NCI-H1694 treated with DMSO at 0.1 percent for 48 hours (cell line): ENCODE results near the gene THYN1.
"Not testable (repeated sequence)": the region's sequence is repeated elsewhere in the genome, so short reads cannot be mapped to it uniquely, and the experiment has no call there.

ENCODE experiments used
- DNase-seq: peaks from one replicate; lab custom pipeline; 2025; lab: John Stamatoyannopoulos, UW

THYN1 gene

DNA sequence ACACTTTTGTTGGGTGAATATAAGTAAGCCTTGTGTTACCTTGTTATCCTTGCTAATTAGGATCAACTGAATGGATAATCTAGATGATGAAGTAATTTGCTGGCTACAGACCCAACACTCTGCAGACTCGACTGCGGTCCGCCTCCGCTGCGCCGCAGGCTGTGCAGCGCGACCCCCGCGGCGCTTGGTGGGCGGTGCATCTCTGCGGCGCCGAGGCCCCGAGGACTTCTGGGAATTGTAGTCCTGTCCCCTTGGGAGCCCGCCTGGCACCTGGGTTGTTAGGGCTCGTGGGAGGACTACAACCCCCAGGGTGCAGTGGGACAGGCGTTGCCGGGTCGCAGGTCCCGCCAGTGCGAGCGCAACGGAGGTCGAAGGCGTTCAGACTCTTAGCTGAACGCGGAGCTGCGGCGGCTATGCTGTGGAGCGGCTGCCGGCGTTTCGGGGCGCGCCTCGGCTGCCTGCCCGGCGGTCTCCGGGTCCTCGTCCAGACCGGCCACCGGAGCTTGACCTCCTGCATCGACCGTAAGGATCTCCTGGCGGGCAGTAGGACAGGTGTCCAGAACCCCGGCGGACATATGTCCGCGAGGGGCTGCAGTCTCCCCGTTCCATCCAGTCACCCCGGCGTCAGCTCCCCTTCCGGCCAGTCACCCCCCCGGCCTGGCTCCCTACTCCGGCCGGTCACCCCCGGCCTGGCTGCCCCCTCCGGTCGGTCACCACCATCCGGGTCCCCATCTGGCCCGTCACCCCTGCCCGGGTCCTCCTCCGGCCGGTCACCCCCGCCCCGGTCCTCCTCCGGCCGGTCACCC is at the start of gene THYN1, which contains the start of gene ACAD8:
Gene THYN1 (minus strand): TSS at position 165 of the 806 bp plus-strand sequence. CDS start 470 bp downstream, outside the sequence.
Gene ACAD8 (plus strand): TSS at position 381 of the 806 bp plus-strand sequence. CDS start 33 bp downstream, at position 414.
- peak; percentile 80 for DNase-seq

DNA sequence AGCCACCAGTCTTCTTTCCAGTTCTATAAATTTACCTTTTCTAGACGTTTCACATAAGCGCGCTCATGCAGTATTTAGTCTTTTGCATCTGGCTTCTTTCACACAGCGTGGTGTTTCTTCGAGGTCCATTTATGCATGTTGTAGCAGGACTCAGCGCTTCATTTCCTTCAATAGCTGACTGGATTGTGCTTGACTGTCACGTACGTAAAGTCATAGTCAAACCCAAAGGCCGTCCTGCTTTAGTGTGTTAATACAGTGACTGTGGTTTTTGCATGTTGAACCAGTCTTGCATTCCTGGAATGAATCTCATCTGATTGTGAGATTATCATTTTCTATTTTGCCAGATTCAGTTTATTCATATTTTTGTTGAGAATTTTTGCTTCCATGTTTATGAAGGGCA is 41.5 kb upstream of the THYN1 start:
- DNase-seq: no peak

DNA sequence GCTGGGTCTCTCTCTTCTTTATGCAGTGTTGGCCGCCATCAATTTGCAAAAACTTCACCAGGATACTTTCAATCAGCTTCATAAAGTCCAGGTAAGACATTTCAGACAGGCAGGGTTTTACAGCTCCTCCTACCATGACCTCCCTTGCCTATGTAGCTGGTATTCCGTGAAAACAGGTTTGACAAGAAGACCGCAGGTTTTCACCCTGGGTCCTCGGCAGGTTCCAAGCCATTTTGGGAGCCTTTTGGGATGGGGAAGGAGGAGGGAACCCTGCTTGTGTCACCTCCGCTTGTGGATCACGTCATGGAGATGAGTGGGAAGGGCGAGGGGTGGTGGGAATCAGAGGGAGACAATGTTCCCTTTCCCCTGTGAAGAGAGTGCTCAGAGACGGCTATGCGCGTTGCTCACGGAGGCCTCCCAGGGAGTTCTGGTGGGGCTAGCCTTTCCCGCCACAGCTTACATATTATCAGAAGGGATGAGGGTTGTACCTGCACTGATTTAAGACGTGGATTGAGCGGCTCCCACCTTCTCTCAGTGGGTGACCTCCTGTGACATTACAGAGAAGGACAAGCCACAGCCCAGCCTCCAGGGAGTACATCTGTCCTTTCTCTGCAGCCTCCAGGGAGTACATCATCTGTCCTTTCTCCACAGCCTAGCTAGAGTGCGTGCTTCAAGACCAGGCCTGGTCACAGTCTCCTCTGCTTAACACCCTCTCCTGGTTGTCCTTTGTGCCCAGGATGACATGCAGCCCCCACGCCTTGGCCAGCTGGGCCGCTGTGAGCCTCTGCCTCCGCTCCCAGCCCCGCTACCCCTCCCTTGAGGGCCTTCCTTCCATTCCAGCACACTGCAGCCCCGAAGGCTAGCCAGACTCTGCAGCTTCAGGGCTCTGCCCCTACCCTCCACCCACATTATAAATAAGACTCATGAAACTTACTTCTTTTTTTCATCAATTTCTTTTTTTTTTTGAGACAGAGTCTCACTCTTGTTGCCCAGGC is 40.3 kb upstream of the THYN1 start:
- DNase-seq: no peak

- no peak for DNase-seq
These were observed 39.5 kb upstream of the THYN1 start for GRCh38 chr11:134292661-134293060.

DNA sequence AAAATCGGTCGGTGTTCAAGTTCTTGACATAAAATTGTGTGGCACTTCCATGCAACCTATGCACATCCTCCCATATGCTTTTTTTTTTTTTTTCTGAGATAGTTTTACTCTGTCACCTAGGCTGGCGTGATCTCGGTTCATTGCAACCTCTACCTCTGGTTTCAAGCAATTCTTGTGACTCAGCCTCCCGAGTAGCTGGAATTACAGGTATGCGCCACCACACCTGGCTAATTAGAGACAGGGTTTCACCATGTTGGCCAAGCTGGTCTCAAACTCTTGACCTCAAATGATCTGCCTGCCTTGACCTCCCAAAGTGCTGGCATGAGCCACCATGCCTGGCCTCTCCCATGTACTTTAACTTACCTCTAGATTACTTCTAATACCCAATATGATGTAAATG is 38.0 kb upstream of the THYN1 start:
- no peak for DNase-seq

DNA sequence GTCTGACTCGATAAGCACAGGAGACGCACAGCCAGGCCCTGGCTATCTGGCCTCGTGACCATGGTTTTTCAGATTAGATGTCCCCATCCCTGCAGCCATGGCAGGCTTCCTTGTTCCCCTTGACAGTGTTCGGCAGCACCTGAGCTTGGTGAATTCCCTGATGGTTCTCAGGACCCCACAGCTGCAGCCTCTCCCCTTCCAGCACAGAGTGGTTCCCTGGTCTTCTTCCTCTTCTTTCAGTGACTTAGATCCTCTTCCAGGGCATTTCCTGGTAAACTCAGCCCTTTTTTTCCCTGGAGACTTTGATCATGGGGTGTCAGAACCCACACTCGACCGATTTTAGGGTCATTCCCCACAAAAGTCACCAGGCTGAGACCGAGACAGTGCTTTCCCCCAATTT is 37.5 kb upstream of the THYN1 start:
- no peak for DNase-seq

DNA sequence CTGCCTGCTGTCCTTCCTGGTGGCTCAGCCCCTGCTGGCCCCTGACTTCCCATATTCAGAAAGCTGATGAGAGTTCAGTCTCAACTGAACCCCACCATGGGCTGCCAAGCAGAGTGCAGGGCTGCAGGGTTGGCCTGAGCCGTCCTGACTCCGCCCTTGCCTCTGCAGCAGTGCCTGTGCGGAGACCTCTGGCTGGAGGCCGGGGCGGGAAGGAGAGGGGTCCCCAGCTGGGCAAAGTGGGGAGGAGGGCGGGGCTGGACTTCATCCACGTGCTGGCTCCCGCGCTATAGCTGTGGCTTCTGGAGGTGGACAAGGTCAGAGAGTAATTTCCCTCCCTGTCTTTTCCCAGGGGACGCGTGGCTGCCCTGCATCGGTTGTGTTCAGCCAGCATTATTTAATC is 36.6 kb upstream of the THYN1 start:
- DNase-seq: no peak

- no peak for DNase-seq
These were observed 36.0 kb upstream of the THYN1 start for GRCh38 chr11:134289167-134289566.

DNA sequence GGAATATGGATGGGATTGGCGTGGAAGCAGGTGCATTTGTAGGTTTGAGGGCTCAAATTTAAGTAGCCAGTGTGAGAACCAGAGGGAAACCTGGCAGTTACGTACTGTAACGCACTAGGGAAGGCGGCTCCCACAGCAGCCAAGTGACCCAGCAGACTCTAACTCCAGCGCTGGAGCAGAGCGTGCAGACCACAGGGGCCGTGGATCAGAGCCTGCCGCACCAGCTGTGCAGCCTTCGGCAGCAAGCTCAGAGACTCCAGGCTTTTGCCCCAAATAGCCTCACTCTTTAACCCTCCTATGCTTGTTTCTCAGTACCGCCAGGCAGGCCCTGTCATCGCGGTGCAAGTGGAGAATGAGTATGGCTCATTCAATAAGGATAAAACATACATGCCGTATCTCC is 35.3 kb upstream of the THYN1 start:
- no peak for DNase-seq

GRCh38 chr11:134287561-134287960 is 34.4 kb upstream of the THYN1 start:
- no peak for DNase-seq

- DNase-seq: not testable (repeated sequence)
These were observed 31.2 kb upstream of the THYN1 start for GRCh38 chr11:134284349-134284748.

DNA sequence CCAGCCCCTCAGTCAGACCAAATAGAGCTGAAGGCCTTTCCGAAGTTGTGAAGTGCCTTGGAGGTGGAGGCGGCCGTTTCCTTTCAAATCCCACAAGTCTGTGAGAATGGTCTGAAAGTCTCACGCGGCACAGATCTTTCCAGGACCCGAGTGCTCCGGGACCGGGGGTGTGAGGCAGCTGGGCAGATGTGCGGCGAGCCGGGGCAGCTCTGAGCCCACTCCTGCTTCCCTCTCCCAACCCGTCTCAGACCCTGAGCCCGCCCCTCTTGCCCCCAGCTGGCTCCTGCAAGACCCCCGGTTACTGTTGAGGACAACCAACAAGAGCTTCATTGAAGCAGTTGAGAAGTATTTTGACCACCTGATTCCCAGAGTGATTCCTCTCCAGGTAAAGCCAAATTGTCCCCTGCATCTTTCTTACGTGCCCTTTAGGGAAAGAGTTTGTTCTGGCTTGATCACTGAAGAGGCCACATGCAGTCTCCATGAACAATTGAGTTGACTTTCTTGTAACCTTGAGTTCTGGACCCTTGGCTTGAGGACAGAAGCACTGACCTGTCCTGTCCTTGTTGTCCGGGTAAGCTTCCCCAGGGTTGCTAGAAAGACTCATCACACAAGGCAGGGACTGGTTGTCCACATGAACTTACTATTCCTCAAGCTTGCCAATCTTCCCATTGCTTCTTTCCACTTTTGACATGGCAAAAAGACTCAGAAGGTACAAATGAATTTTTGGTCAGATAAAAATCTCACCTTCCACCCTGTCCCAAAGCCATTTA is 30.5 kb upstream of the THYN1 start:
- no peak for DNase-seq

DNA sequence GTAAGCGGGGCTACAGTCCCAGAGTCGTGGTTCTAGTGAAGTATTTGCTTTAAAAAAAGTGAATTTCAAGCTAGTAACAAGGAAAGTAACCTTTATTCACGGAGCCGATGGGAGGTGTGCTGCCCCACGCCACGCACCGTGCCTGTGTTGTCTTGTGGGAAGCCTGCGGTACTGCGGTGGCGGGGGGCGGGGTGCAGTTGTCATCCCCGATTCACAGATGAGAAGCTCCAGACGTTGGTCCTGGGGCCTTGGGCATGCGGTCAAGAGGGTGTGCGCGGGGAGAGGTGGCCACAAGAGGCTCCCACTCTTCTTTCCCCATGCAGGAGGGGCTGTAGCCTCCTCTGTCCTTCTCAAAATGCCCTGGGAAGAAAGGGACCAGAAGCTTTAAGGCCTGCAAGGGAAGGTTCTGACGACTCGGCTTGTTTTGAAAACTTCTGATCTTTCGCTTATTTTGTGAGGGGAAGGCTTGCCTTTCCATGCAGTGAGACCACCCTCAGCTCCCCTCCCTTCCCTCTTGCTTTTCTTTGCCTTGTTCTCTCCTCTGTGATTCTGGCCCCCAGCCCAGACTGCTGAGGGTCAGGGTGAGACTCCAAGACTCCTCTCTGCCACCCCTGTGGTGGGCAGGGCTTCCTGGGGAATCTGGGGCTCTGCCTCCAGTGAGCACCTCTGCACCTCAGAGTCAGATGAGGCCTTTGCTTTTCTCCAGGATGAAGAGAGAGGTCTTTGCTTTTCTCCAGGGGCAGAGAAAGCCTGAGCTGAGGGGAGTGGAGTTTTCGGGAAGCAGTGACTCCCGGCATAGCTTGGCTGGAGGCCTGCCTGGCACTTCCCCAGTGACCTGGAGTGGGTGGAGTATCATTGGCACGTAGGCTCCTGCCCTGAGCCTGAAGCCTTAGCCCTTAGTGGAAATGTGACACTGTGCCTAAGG is 29.2 kb upstream of the THYN1 start:
- DNase-seq: no peak

- not testable (repeated sequence) for DNase-seq
These were observed 28.5 kb upstream of the THYN1 start for GRCh38 chr11:134281635-134282034.

DNA sequence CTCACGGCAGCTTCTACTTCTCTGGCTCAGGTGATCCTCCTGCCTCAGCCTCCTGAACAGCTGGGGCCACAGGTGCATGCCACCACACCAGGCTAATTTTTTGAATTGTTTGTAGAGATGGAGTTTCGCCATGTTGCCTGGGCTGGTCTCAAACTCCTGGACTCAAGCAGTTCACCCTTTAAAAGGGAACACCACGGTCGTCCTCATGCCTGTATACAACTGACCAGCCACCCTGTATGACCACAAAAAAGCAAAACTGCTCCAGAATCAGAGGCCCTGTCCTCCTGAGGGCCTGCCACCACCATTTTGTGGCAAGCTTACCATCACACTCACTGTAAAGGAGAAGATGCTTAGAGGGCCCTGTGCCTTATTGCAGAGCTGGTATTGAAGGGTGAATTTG is 25.2 kb upstream of the THYN1 start:
- DNase-seq: no peak

GRCh38 chr11:134277183-134278001 is 24.2 kb upstream of the THYN1 start:
- DNase-seq: no peak

DNA sequence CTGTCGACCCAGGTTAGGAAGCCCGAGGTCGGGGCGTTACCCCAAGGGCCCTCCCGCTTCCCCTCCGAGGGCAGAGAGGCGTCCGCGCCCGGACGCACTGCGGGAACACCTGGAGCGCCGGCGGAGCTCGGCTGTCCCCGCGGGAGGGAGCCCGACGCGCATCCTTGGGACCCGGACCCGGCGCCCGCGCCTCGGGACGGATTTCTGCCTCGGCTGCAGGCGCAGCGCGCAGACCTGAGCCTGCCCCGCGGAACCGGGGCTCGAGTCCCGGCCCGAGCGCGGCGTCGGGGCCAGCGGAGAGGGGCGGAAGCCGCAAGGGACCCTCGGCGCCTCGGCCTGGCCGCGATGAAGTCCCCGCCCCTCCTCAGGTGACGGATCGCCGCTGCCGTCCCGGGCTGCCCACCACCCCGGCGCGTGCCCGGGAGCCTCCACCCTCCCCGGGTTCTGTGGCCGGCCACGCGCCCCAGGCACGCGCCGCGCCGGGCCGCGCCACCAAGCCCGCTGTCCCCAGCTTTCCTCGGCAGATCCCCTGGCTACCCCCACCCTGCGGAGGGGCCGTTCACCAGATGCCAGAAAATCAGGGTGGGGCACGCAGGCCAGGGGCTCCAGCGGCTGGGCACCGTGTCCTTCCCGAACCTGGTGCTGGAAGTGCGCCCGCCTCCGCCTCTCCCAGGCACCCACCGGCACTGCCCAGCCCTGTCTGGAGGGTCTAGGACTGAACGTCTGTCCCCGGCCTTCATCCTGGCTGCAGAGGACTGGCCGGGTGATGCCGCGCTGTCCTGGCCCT is 23.4 kb upstream of the THYN1 start:
- DNase-seq: no peak

GRCh38 chr11:134275534-134276395 is 22.6 kb upstream of the THYN1 start, which contains the start of gene GLB1L3:
GLB1L3 (plus strand) TSS chr11:134276379; CDS start chr11:134276741, 362 bp downstream.
- DNase-seq: peak; percentile 11
